GM12878 (cell line): ENCODE measurements around the gene GOLGA2. TPM values are rescaled to one million over a fixed set of nuclear protein-coding genes. Genes with fewer than 3 reads are reported as not detected.

ENCODE experiments used
- ATAC-seq: fragments of 200-7000 bp; cut with Tn5 transposase; 3 replicates; pipeline ENCODE4 v1.9.1; 2020; ENCODE audit warnings: mild to moderate bottlenecking, moderate library complexity
- BruUV-seq: library from RNA; stranded (reverse); fragments of 400-500 nt; replicated peaks from 2 replicates; lab custom pipeline; 2021; lab: Mats Ljungman, UMichigan
- CTCF ChIA-PET: fragments of 300-600 bp; sonication (Branson Sonifier 250); formaldehyde crosslinking; extraction: SDS; loops from one replicate; lab custom pipeline; 2021; ENCODE audit warnings: inconsistent platforms; lab: Yijun Ruan, JAX
- POLR2A ChIA-PET: fragments of 350-600 bp; formaldehyde crosslinking; extraction: SDS; loops from one replicate; lab custom pipeline; 2021; ENCODE audit warnings: inconsistent platforms; lab: Charles Lee
- RAD21 ChIA-PET: fragments of 300-600 bp; sonication (Branson Sonifier 250); formaldehyde crosslinking; loops from one replicate; lab custom pipeline; 2023; ENCODE audit warnings: antibody characterized with exemption; ENCODE audit not compliant: unreplicated experiment; lab: Charles Lee
- SMC1A ChIA-PET: fragments of 300-600 bp; sonication (Branson Sonifier 250); formaldehyde crosslinking; loops from one replicate; lab custom pipeline; 2023; ENCODE audit not compliant: unreplicated experiment, uncharacterized antibody; lab: Charles Lee
- DNase-seq: peaks from one replicate; pipeline ENCODE4 v3.0.0-alpha.2; 2011; ENCODE audit warnings: low read depth, low spot score
- FAIRE-seq: peaks from 3 replicates; lab custom pipeline; 2011; peaks lifted over from hg19 to GRCh38; lab: Jason Lieb, UNC
- H2AFZ ChIP-seq: 2 replicates; pipeline ENCODE4 v1.6.0; 2011; ENCODE audit warnings: low read depth, low read length, control low read depth; ENCODE audit not compliant: control insufficient read depth
- H3K27ac ChIP-seq: 2 replicates; pipeline ENCODE4 v1.5.1; 2011; ENCODE audit warnings: control low read depth; ENCODE audit not compliant: control insufficient read depth, insufficient read depth
- H3K27me3 ChIP-seq, 2 experiments: replicated peaks in 1 of 2; 2 replicates each; pipeline versions ENCODE4 v1.6.0 to v1.6.1; 2011; ENCODE audit warnings: low read length in 1 of 2; ENCODE audit not compliant: control insufficient read depth in 2 of 2, insufficient read depth in 2 of 2
- H3K36me3 ChIP-seq, 2 experiments: 2 replicates each; pipeline ENCODE4 v1.5.1; 2011; ENCODE audit warnings: low read length in 1 of 2; ENCODE audit not compliant: control insufficient read depth in 2 of 2, insufficient read depth in 2 of 2
- H3K4me1 ChIP-seq: 2 replicates; pipeline ENCODE4 v1.6.1; 2011; ENCODE audit warnings: mild to moderate bottlenecking, low read length, moderate library complexity, mixed read lengths; ENCODE audit not compliant: control insufficient read depth, insufficient read depth
- H3K4me2 ChIP-seq: 2 replicates; pipeline ENCODE4 v1.6.0; 2011; ENCODE audit warnings: control low read depth; ENCODE audit not compliant: control insufficient read depth, insufficient read depth
- H3K4me3 ChIP-seq: fragments of 200-600 bp; sonication (generic); 2 replicates; pipeline ENCODE4 v1.5.1; 2016
- H3K79me2 ChIP-seq: 2 replicates; pipeline ENCODE4 v1.6.0; 2011; ENCODE audit warnings: low read length; ENCODE audit not compliant: control insufficient read depth, insufficient read depth
- H3K9ac ChIP-seq: 2 replicates; pipeline ENCODE4 v1.8.0; 2011; ENCODE audit warnings: low read length, control low read depth, mixed read lengths; ENCODE audit not compliant: control insufficient read depth, insufficient read depth
- H3K9me3 ChIP-seq: replicated peaks from 3 replicates; pipeline ENCODE4 v1.5.1; 2011; ENCODE audit warnings: mild to moderate bottlenecking, low read length; ENCODE audit not compliant: control insufficient read depth, insufficient read depth
- H4K20me1 ChIP-seq: 2 replicates; pipeline ENCODE4 v1.6.0; 2011; ENCODE audit not compliant: control insufficient read depth, insufficient read depth
- CHD1 ChIP-seq: IDR thresholded peaks from 2 replicates; pipeline ENCODE4 v1.6.1; 2012; ENCODE audit warnings: low read depth, low read length, improper control_type of control experiment
- LARP7 ChIP-seq: fragments of 450-650 bp; IDR thresholded peaks from 2 replicates; pipeline ENCODE4 v1.6.1; 2017; ENCODE audit warnings: mild to moderate bottlenecking
- MAX ChIP-seq: IDR thresholded peaks from 2 replicates; pipeline ENCODE4 v1.6.1; 2012; ENCODE audit warnings: low read depth, low read length, improper control_type of control experiment
- MEF2A ChIP-seq: IDR thresholded peaks from 2 replicates; pipeline ENCODE4 v1.6.1; 2011; ENCODE audit warnings: low read depth, mild to moderate bottlenecking, low read length, moderate library complexity; ENCODE audit not compliant: insufficient read depth
- MEF2B ChIP-seq: fragments of 450-650 bp; IDR thresholded peaks from 2 replicates; pipeline ENCODE4 v1.6.1; 2018; ENCODE audit warnings: mild to moderate bottlenecking, moderate library complexity; ENCODE audit not compliant: partially characterized antibody, poor library complexity, severe bottlenecking
- MTA2 ChIP-seq: fragments of 450-650 bp; IDR thresholded peaks from 2 replicates; pipeline ENCODE4 v1.6.1; 2016; ENCODE audit warnings: low read depth, mild to moderate bottlenecking, moderate library complexity
- NFIC ChIP-seq: IDR thresholded peaks from 2 replicates; pipeline ENCODE4 v1.6.1; 2012; ENCODE audit warnings: low read depth, mild to moderate bottlenecking, inconsistent platforms, low read length, moderate library complexity
- NR2C2 ChIP-seq: IDR thresholded peaks from 2 replicates; pipeline ENCODE4 v1.6.1; 2011; ENCODE audit warnings: borderline replicate concordance, low read depth; ENCODE audit not compliant: control insufficient read depth, insufficient read length
- PML ChIP-seq: IDR thresholded peaks from 2 replicates; pipeline ENCODE4 v1.6.1; 2012; ENCODE audit warnings: low read length, inconsistent platforms
- PRDM15 ChIP-seq: fragments of 450-650 bp; formaldehyde crosslinking; IDR thresholded peaks from 2 replicates; pipeline ENCODE4 v1.4.0; 2020; ENCODE audit warnings: mild to moderate bottlenecking, moderate library complexity
- RUNX3 ChIP-seq: IDR thresholded peaks from 2 replicates; pipeline ENCODE4 v1.6.1; 2012; ENCODE audit warnings: low read length, inconsistent platforms
- SRF ChIP-seq, 2 experiments: IDR thresholded peaks; 2 replicates each; pipeline ENCODE4 v1.6.1; 2011; ENCODE audit warnings: low read depth in 2 of 2, low read length in 2 of 2, mild to moderate bottlenecking in 1 of 2, moderate library complexity in 1 of 2
- TCF12 ChIP-seq: IDR thresholded peaks from 2 replicates; pipeline ENCODE4 v1.6.1; 2011; ENCODE audit warnings: low read depth, mild to moderate bottlenecking, low read length
- ZNF592 ChIP-seq: fragments of 450-650 bp; IDR thresholded peaks from 2 replicates; pipeline ENCODE4 v1.6.1; 2017; ENCODE audit warnings: mild to moderate bottlenecking, moderate library complexity
- WGBS: methylation state at CpG from one replicate; pipeline ENCODE4 v1.1.6; 2016; ENCODE audit warnings: low lambda C conversion rate; ENCODE audit not compliant: insufficient replicate concordance, insufficient coverage; ENCODE audit errors: missing lambda C conversion rate; 5-methylcytosine and 5-hydroxymethylcytosine counted together
- in situ Hi-C: fragments of 300-500 bp; cut with MboI; formaldehyde crosslinking; loops from 9 replicates; pipeline ENCODE4 v1.14.3; 2018; ENCODE audit warnings: mixed read lengths
- intact Hi-C: fragments of 100-400 bp; cut with micrococcal nuclease; formaldehyde crosslinking; loops from one replicate; pipeline ENCODE4 v1.14.2; 2022; ENCODE audit not compliant: unreplicated experiment
- polyA plus RNA-seq, 11 experiments: library from polyadenylated mRNA; depleted of rRNA in 4 of 11; unstranded in 6 of 11; stranded (reverse) in 5 of 11; fragments of >200 nt; fragmentation: Nextera tagmentation in 4 of 11; fragmentation: Illumina TruSeq in 1 of 11; extraction: Ambion mirVana in 4 of 11; extraction: Trizol in 1 of 11; gene quantifications; 1 replicate in 1 of 11; 2 replicates in 10 of 11; pipeline versions ENCODE4 v1.2.1 to v1.2.3, GENCODE V29; 2011 to 2016; ENCODE audit warnings: inconsistent platforms in 2 of 11, missing spikeins in 2 of 11, low read depth in 1 of 11
- total RNA-seq, 4 experiments: library from RNA; depleted of rRNA in 3 of 4; stranded (reverse); fragments of >200 nt in 3 of 4; fragmentation: Illumina TruSeq in 1 of 4; extraction: Trizol in 1 of 4; gene quantifications; 2 replicates each; pipeline versions ENCODE4 v1.2.1 to v1.2.3, GENCODE V29; 2013 to 2021

The GOLGA2 gene
- total and polyA plus RNA-seq, 10 of the 15 experiments (the other 5 are each of a cell fraction or from before 2014, with no cell fraction given): 5.9 to 32.6 (median 19.7) TPM

- TF ChIP-seq ZNF592 (no peak), MAX (no peak), NR2C2 (no peak)
Measured at GRCh38 chr9:128245421-128246151, 30.2 kb downstream of the GOLGA2 start (continued).

GRCh38 chr9:128244837-128245231 lies 31.0 kb downstream of the GOLGA2 start:
- H3K9ac ChIP-seq: no peak overlapping the region
- H4K20me1 ChIP-seq: no peaks in the 10 kb centered on the region
- no peak overlapping the region for H3K4me3 ChIP-seq
- H3K9me3 ChIP-seq: no peaks in the 10 kb centered on the region
- WGBS: 3% methylated on average over 13 of the region's 18 CpGs
- BruUV-seq: no TSS peak
- in situ Hi-C loops: no loop called here
- CTCF ChIA-PET: no interaction called here
- POLR2A ChIA-PET: no interaction called here
- H3K4me1 ChIP-seq: no peaks in the 10 kb centered on the region
- no peaks in the 10 kb centered on the region for H3K36me3 ChIP-seq
- no peak overlapping the region for H3K4me2 ChIP-seq
- DNase-seq (no peak), FAIRE-seq (no peak), ATAC-seq (peak; percentile 48)
- no peak overlapping the region for H3K27ac ChIP-seq
- H2AFZ ChIP-seq: no peak overlapping the region
- SMC1A ChIA-PET: no interaction called here
- H3K79me2 ChIP-seq: no peaks in the 10 kb centered on the region
- H3K27me3 ChIP-seq: no peaks in the 10 kb centered on the region
- intact Hi-C loops: no loop called here
- RAD21 ChIA-PET: no interaction called here
- TF ChIP-seq PML (no peak), CHD1 (no peak), NFIC (no peak), RUNX3 (no peak), MEF2A (no peak), PRDM15 (CRISPR knock-in tag) (no peak), MTA2 (no peak), TCF12 (no peak), SRF (IDR thresholded peaks at IDR 0.05; ENCODE audit: low read depth in 2 of 2, low read length in 2 of 2) (no peak), MEF2B (no peak), MAX (no peak), LARP7 (no peak)
